K562 (cell line): ENCODE data around the gene USP13.

Experiments used
- CBX5 ChIP-seq: IDR thresholded peaks from 2 replicates; pipeline ENCODE4 v1.6.1; 2014; ENCODE audit warnings: low read depth, borderline replicate concordance
- DNMT1 ChIP-seq: fragments of 450-650 bp; IDR thresholded peaks from 2 replicates; pipeline ENCODE4 v1.6.1; 2016; ENCODE audit warnings: antibody characterized with exemption, mild to moderate bottlenecking
- ETS2 ChIP-seq: IDR thresholded peaks from 2 replicates; pipeline ENCODE4 v1.6.1; 2016; ENCODE audit warnings: borderline replicate concordance, missing genetic modification characterization, mild to moderate bottlenecking, moderate library complexity, missing compliant biosample characterization; ENCODE audit not compliant: poor library complexity, severe bottlenecking
- HNRNPK ChIP-seq: fragments of 200-400 bp; formaldehyde crosslinking; IDR thresholded peaks from one replicate; pipeline ENCODE4 v1.6.1; 2018; ENCODE audit warnings: mild to moderate bottlenecking, low read depth, low read length; ENCODE audit not compliant: poor library complexity, severe bottlenecking
- SAP30 ChIP-seq: fragments of 200-600 bp; sonication (generic); IDR thresholded peaks from 2 replicates; pipeline ENCODE4 v1.6.1; 2012; ENCODE audit warnings: borderline replicate concordance, low read depth, mild to moderate bottlenecking, moderate library complexity, low read length, control low read depth, inconsistent platforms; ENCODE audit not compliant: insufficient read depth, poor library complexity, severe bottlenecking
- SMC3 ChIP-seq: conservative IDR thresholded peaks from 2 replicates; pipeline ENCODE4 v1.6.1; 2011; ENCODE audit warnings: low read depth, low read length, improper control_type of control experiment; ENCODE audit not compliant: insufficient read depth
- YY1 ChIP-seq, 3 experiments: IDR thresholded peaks; 2 replicates each; pipeline ENCODE4 v1.6.1; 2011; ENCODE audit warnings: low read length in 2 of 3, mild to moderate bottlenecking in 2 of 3, moderate library complexity in 2 of 3, borderline replicate concordance in 1 of 3, control low read depth in 1 of 3, low read depth in 1 of 3; ENCODE audit not compliant: insufficient read depth in 3 of 3, insufficient replicate concordance in 2 of 3, control insufficient read depth in 1 of 3, insufficient read length in 1 of 3; ENCODE audit errors: extremely low read depth in 1 of 3
- TF ChIP-seq, protein P1 (sequence below), 3 experiments: IDR thresholded peaks in 2 of 3; conservative IDR thresholded peaks in 1 of 3; 2 replicates each; pipeline ENCODE4 v1.5.1; 2011 to 2012; ENCODE audit warnings: low read length in 3 of 3, mild to moderate bottlenecking in 3 of 3, control low read depth in 2 of 3, improper control_type of control experiment in 1 of 3, inconsistent platforms in 1 of 3, low read depth in 1 of 3, mixed read lengths in 1 of 3, moderate library complexity in 1 of 3; ENCODE audit not compliant: insufficient read depth in 2 of 3
- TF ChIP-seq, protein P2 (sequence below), 2 experiments: fragments of 450-650 bp; formaldehyde crosslinking in 1 of 2; IDR thresholded peaks; 2 replicates each; pipeline versions ENCODE4 v1.4.0 to v1.6.1; 2014 to 2020; ENCODE audit warnings: mild to moderate bottlenecking in 2 of 2, borderline replicate concordance in 1 of 2, low read depth in 1 of 2
- TF ChIP-seq, protein P3 (sequence below): fragments of 450-650 bp; formaldehyde crosslinking; IDR thresholded peaks from 2 replicates; pipeline ENCODE4 v1.4.0; 2022; ENCODE audit warnings: mild to moderate bottlenecking, moderate library complexity
- TF ChIP-seq, protein P4 (sequence below): fragments of 450-650 bp; formaldehyde crosslinking; conservative IDR thresholded peaks from 2 replicates; pipeline ENCODE4 v1.4.0; 2022; ENCODE audit warnings: mild to moderate bottlenecking, missing genetic modification characterization

DNA sequence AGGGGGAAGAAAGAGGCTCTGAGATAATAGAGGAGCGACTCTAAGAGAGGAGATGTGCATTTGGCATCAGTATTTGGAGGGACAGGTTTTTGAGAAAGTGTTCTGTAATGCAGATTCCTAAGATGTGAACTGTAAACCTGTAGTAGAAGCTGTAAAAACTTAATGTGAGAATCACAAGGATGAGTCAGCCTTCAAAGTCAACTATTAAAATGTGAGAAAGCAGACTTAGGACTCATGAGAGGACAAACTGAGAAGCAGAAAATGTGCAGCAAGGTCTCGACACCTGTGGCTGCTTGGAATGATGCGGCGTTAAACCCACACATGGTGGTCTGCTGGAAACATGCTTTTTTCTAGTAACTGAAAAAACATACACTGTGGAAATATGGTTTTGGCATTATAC, 36.0 kb downstream of the USP13 start:
- TF ChIP-seq, protein P1, sequence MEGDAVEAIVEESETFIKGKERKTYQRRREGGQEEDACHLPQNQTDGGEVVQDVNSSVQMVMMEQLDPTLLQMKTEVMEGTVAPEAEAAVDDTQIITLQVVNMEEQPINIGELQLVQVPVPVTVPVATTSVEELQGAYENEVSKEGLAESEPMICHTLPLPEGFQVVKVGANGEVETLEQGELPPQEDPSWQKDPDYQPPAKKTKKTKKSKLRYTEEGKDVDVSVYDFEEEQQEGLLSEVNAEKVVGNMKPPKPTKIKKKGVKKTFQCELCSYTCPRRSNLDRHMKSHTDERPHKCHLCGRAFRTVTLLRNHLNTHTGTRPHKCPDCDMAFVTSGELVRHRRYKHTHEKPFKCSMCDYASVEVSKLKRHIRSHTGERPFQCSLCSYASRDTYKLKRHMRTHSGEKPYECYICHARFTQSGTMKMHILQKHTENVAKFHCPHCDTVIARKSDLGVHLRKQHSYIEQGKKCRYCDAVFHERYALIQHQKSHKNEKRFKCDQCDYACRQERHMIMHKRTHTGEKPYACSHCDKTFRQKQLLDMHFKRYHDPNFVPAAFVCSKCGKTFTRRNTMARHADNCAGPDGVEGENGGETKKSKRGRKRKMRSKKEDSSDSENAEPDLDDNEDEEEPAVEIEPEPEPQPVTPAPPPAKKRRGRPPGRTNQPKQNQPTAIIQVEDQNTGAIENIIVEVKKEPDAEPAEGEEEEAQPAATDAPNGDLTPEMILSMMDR (IDR thresholded peaks at IDR 0.05 in 2 of 3, conservative IDR thresholded peaks at IDR 0.05 in 1 of 3; ENCODE audit: insufficient read depth in 2 of 3, low read depth in 1 of 3, low read length in 3 of 3) = no peak
- TF ChIP-seq HNRNPK (no peak), YY1 (IDR thresholded peaks at IDR 0.05; ENCODE audit: borderline replicate concordance in 1 of 3, control insufficient read depth in 1 of 3, extremely low read depth in 1 of 3, insufficient read depth in 3 of 3, insufficient read length in 1 of 3, insufficient replicate concordance in 2 of 3, low read depth in 1 of 3, low read length in 2 of 3) (no peak), ETS2 (tag) (no peak), SMC3 (no peak), DNMT1 (no peak), SAP30 (no peak), CBX5 (no peak)
- TF ChIP-seq, protein P2, sequence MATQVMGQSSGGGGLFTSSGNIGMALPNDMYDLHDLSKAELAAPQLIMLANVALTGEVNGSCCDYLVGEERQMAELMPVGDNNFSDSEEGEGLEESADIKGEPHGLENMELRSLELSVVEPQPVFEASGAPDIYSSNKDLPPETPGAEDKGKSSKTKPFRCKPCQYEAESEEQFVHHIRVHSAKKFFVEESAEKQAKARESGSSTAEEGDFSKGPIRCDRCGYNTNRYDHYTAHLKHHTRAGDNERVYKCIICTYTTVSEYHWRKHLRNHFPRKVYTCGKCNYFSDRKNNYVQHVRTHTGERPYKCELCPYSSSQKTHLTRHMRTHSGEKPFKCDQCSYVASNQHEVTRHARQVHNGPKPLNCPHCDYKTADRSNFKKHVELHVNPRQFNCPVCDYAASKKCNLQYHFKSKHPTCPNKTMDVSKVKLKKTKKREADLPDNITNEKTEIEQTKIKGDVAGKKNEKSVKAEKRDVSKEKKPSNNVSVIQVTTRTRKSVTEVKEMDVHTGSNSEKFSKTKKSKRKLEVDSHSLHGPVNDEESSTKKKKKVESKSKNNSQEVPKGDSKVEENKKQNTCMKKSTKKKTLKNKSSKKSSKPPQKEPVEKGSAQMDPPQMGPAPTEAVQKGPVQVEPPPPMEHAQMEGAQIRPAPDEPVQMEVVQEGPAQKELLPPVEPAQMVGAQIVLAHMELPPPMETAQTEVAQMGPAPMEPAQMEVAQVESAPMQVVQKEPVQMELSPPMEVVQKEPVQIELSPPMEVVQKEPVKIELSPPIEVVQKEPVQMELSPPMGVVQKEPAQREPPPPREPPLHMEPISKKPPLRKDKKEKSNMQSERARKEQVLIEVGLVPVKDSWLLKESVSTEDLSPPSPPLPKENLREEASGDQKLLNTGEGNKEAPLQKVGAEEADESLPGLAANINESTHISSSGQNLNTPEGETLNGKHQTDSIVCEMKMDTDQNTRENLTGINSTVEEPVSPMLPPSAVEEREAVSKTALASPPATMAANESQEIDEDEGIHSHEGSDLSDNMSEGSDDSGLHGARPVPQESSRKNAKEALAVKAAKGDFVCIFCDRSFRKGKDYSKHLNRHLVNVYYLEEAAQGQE (IDR thresholded peaks at IDR 0.05; ENCODE audit: borderline replicate concordance) = no peak
- TF ChIP-seq, protein P2 (CRISPR knock-in tag; IDR thresholded peaks at IDR 0.05; ENCODE audit: low read depth) = no peak
- TF ChIP-seq, protein P3, sequence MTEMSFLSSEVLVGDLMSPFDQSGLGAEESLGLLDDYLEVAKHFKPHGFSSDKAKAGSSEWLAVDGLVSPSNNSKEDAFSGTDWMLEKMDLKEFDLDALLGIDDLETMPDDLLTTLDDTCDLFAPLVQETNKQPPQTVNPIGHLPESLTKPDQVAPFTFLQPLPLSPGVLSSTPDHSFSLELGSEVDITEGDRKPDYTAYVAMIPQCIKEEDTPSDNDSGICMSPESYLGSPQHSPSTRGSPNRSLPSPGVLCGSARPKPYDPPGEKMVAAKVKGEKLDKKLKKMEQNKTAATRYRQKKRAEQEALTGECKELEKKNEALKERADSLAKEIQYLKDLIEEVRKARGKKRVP (CRISPR knock-in tag) = no peak
- TF ChIP-seq, protein P4, sequence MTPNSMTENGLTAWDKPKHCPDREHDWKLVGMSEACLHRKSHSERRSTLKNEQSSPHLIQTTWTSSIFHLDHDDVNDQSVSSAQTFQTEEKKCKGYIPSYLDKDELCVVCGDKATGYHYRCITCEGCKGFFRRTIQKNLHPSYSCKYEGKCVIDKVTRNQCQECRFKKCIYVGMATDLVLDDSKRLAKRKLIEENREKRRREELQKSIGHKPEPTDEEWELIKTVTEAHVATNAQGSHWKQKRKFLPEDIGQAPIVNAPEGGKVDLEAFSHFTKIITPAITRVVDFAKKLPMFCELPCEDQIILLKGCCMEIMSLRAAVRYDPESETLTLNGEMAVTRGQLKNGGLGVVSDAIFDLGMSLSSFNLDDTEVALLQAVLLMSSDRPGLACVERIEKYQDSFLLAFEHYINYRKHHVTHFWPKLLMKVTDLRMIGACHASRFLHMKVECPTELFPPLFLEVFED (CRISPR knock-in tag) = no peak
